Activated CD4-positive, alpha-beta memory T cell treated with anti-CD3 and anti-CD28 coated beads for 36 hours (primary cell): Measurements from ENCODE around the gene PPP1R12B. TPM values are rescaled to one million over a fixed set of nuclear protein-coding genes. Genes with fewer than 3 reads are reported as not detected.
"Not testable (repeated sequence)": the region's sequence is repeated elsewhere in the genome, so short reads cannot be mapped to it uniquely, and the experiment has no call there.

ENCODE experiments used
- CTCF ChIA-PET: fragments of 350-600 bp; sonication (Branson Sonifier 250); formaldehyde crosslinking; loops from one replicate; lab custom pipeline; 2021; ENCODE audit warnings: antibody characterized with exemption, inconsistent platforms; lab: Charles Lee
- POLR2A ChIA-PET: fragments of 350-600 bp; sonication (Branson Sonifier 250); formaldehyde crosslinking; loops from one replicate; lab custom pipeline; 2021; ENCODE audit warnings: antibody characterized with exemption; lab: Charles Lee
- DNase-seq: peaks from one replicate; pipeline ENCODE4 v3.0.0-alpha.2; 2020
- H3K27ac Mint-ChIP-seq: one replicate; pipeline ENCODE4 v1.8.0; 2021; ENCODE audit warnings: mixed read lengths
- H3K27me3 Mint-ChIP-seq: one replicate; pipeline ENCODE4 v1.8.0; 2021; ENCODE audit warnings: mixed read lengths
- H3K36me3 Mint-ChIP-seq: one replicate; pipeline ENCODE4 v1.8.0; 2021; ENCODE audit warnings: mixed read lengths
- H3K4me1 Mint-ChIP-seq: one replicate; pipeline ENCODE4 v1.8.0; 2021; ENCODE audit warnings: low read depth, mixed read lengths
- H3K4me3 Mint-ChIP-seq: one replicate; pipeline ENCODE4 v1.8.0; 2021; ENCODE audit warnings: mild to moderate bottlenecking, mixed read lengths
- H3K9me3 Mint-ChIP-seq: one replicate; pipeline ENCODE4 v1.8.0; 2021; ENCODE audit warnings: mixed read lengths
- intact Hi-C: fragments of 100-400 bp; cut with micrococcal nuclease; formaldehyde crosslinking; loops from one replicate; pipeline ENCODE4 v1.15.1; 2023
- total RNA-seq, 2 experiments: library from RNA; stranded (reverse); gene quantifications; one replicate each; pipeline ENCODE4 v1.2.3, GENCODE V29; 2021

Gene PPP1R12B
- total RNA-seq, 2 experiments from 2014 or later, result 8.2 to 8.6 TPM

GRCh38 chr1:202460143-202460495 lies 111.6 kb downstream of the PPP1R12B start:
- H3K9me3 Mint-ChIP-seq, H3K27me3 Mint-ChIP-seq, H3K36me3 Mint-ChIP-seq, POLR2A ChIA-PET, H3K27ac Mint-ChIP-seq, DNase-seq, H3K4me3 Mint-ChIP-seq: not testable (repeated sequence)
- intact Hi-C loops, result loop anchor here (5.0 to 10.0 kb wide), 3 partner anchors 115 to 257 kb away; no protein-coding TSS in a partner anchor
- CTCF ChIA-PET, result interaction anchor here (0.7 to 1.2 kb wide), 2 partner anchors 118 to 494 kb away, joined by 4 to 5 read pairs; partner anchors contain the start of gene UBE2T
- H3K4me1 Mint-ChIP-seq, result peaks cover 11% of the 10 kb centered on the region

GRCh38 chr1:202462342-202463076 lies 114.0 kb downstream of the PPP1R12B start:
- intact Hi-C loops, result loop anchor here (5.0 to 10.0 kb wide), 3 partner anchors 112 to 255 kb away; no protein-coding TSS in a partner anchor
- H3K36me3 Mint-ChIP-seq, result no peaks in the 10 kb centered on the region
- POLR2A ChIA-PET, result no interaction called here
- no peaks in the 10 kb centered on the region for H3K4me1 Mint-ChIP-seq
- CTCF ChIA-PET, result interaction anchor here (1.1 to 1.4 kb wide), 2 partner anchors 109 to 138 kb away, joined by 3 to 4 read pairs; no protein-coding TSS in a partner anchor
- H3K27me3 Mint-ChIP-seq, result no peaks in the 10 kb centered on the region
- H3K27ac Mint-ChIP-seq, result no peak overlapping the region
- H3K4me3 Mint-ChIP-seq, result no peak overlapping the region
- H3K9me3 Mint-ChIP-seq, result no peaks in the 10 kb centered on the region
- DNase-seq, result no peak

- H3K36me3 Mint-ChIP-seq, H3K4me1 Mint-ChIP-seq, DNase-seq, POLR2A ChIA-PET, H3K27me3 Mint-ChIP-seq, H3K4me3 Mint-ChIP-seq, H3K9me3 Mint-ChIP-seq, H3K27ac Mint-ChIP-seq: not testable (repeated sequence)
- intact Hi-C loops, result loop anchor here (5.0 to 10.0 kb wide), 3 partner anchors 111 to 253 kb away; no protein-coding TSS in a partner anchor
- CTCF ChIA-PET, result interaction anchor here (0.5 to 3.2 kb wide), 7 partner anchors 55 to 255 kb away, joined by 3 to 23 read pairs (median 4); no protein-coding TSS in a partner anchor
Measured at GRCh38 chr1:202464153-202464742, 115.7 kb downstream of the PPP1R12B start.

- POLR2A ChIA-PET, H3K4me3 Mint-ChIP-seq, H3K36me3 Mint-ChIP-seq, DNase-seq, H3K4me1 Mint-ChIP-seq, H3K9me3 Mint-ChIP-seq, H3K27ac Mint-ChIP-seq, H3K27me3 Mint-ChIP-seq: not testable (repeated sequence)
- intact Hi-C loops, result loop anchor here (10.0 kb wide), 2 partner anchors 109 to 139 kb away; no protein-coding TSS in a partner anchor
- CTCF ChIA-PET, result interaction anchor here (0.6 to 3.2 kb wide), 3 partner anchors 34 to 253 kb away, joined by 4 to 23 read pairs (median 17); no protein-coding TSS in a partner anchor
Measured at GRCh38 chr1:202465644-202466270, 117.3 kb downstream of the PPP1R12B start.

- POLR2A ChIA-PET, result not testable (repeated sequence)
- CTCF ChIA-PET, result interaction anchor here (3.2 kb wide), 1 partner anchor 253 kb away, joined by 23 read pairs; no protein-coding TSS in a partner anchor
Measured at GRCh38 chr1:202466339-202466738, 117.8 kb downstream of the PPP1R12B start.

GRCh38 chr1:202467381-202467780 lies 118.9 kb downstream of the PPP1R12B start:
- DNase-seq, H3K4me3 Mint-ChIP-seq, H3K27me3 Mint-ChIP-seq, H3K27ac Mint-ChIP-seq, POLR2A ChIA-PET, H3K4me1 Mint-ChIP-seq, H3K9me3 Mint-ChIP-seq, CTCF ChIA-PET, H3K36me3 Mint-ChIP-seq: not testable (repeated sequence)
- intact Hi-C loops, result loop anchor here (10.0 kb wide), 2 partner anchors 107 to 137 kb away; no protein-coding TSS in a partner anchor

More at GRCh38 chr1:202466339-202466738, 117.8 kb downstream of the PPP1R12B start:
- DNase-seq, H3K9me3 Mint-ChIP-seq, H3K36me3 Mint-ChIP-seq, H3K27me3 Mint-ChIP-seq, H3K4me1 Mint-ChIP-seq, H3K4me3 Mint-ChIP-seq, H3K27ac Mint-ChIP-seq: not testable (repeated sequence)
- intact Hi-C loops, result loop anchor here (10.0 kb wide), 2 partner anchors 108 to 138 kb away; no protein-coding TSS in a partner anchor

GRCh38 chr1:202468695-202469094 lies 120.2 kb downstream of the PPP1R12B start:
- POLR2A ChIA-PET, H3K27me3 Mint-ChIP-seq, H3K4me3 Mint-ChIP-seq, H3K36me3 Mint-ChIP-seq, H3K27ac Mint-ChIP-seq, CTCF ChIA-PET, H3K4me1 Mint-ChIP-seq, H3K9me3 Mint-ChIP-seq, DNase-seq: not testable (repeated sequence)
- intact Hi-C loops, result loop anchor here (10.0 kb wide), 2 partner anchors 106 to 136 kb away; no protein-coding TSS in a partner anchor

- H3K4me1 Mint-ChIP-seq, H3K27me3 Mint-ChIP-seq, H3K27ac Mint-ChIP-seq, POLR2A ChIA-PET, CTCF ChIA-PET, H3K4me3 Mint-ChIP-seq, H3K36me3 Mint-ChIP-seq, H3K9me3 Mint-ChIP-seq, DNase-seq: not testable (repeated sequence)
- intact Hi-C loops, result loop anchor here (10.0 kb wide), 2 partner anchors 106 to 136 kb away; no protein-coding TSS in a partner anchor
Measured at GRCh38 chr1:202469123-202469522, 120.6 kb downstream of the PPP1R12B start.

- intact Hi-C loops, result no loop called here
- no peak for DNase-seq
- ChIA-PET CTCF (no interaction called here), POLR2A (no interaction called here)
- H3K27me3 Mint-ChIP-seq, result no peaks in the 10 kb centered on the region
- no peaks in the 10 kb centered on the region for H3K4me1 Mint-ChIP-seq
- no peaks in the 10 kb centered on the region for H3K9me3 Mint-ChIP-seq
- H3K36me3 Mint-ChIP-seq, result no peaks in the 10 kb centered on the region
- no peak overlapping the region for H3K4me3 Mint-ChIP-seq
- no peak overlapping the region for H3K27ac Mint-ChIP-seq
Measured at GRCh38 chr1:202471246-202471645, 122.7 kb downstream of the PPP1R12B start.

- H3K4me3 Mint-ChIP-seq, POLR2A ChIA-PET, H3K27ac Mint-ChIP-seq, H3K36me3 Mint-ChIP-seq, intact Hi-C loops, H3K9me3 Mint-ChIP-seq, H3K27me3 Mint-ChIP-seq, DNase-seq, H3K4me1 Mint-ChIP-seq: not testable (repeated sequence)
- CTCF ChIA-PET, result interaction anchor here (0.9 kb wide), 1 partner anchor 99 kb away, joined by 3 read pairs; no protein-coding TSS in a partner anchor
Measured at GRCh38 chr1:202472347-202473124, 124.0 kb downstream of the PPP1R12B start.

GRCh38 chr1:202473266-202474045 lies 125.0 kb downstream of the PPP1R12B start:
- H3K4me3 Mint-ChIP-seq, H3K27me3 Mint-ChIP-seq, DNase-seq, H3K36me3 Mint-ChIP-seq, H3K9me3 Mint-ChIP-seq, POLR2A ChIA-PET, intact Hi-C loops, H3K27ac Mint-ChIP-seq, H3K4me1 Mint-ChIP-seq: not testable (repeated sequence)
- CTCF ChIA-PET, result interaction anchor here (0.6 to 0.9 kb wide), 2 partner anchors 98 to 146 kb away, joined by 3 to 6 read pairs; no protein-coding TSS in a partner anchor
